CD4-positive, alpha-beta T cell treated with Interleukin-6 for 4 hours (primary cell): Measurements from ENCODE around the gene TNXB.

Experiments
- DNase-seq: peaks from one replicate; pipeline ENCODE4 v3.0.0-alpha.2; 2020; ENCODE audit warnings: mixed read lengths

The TNXB gene, protein sequence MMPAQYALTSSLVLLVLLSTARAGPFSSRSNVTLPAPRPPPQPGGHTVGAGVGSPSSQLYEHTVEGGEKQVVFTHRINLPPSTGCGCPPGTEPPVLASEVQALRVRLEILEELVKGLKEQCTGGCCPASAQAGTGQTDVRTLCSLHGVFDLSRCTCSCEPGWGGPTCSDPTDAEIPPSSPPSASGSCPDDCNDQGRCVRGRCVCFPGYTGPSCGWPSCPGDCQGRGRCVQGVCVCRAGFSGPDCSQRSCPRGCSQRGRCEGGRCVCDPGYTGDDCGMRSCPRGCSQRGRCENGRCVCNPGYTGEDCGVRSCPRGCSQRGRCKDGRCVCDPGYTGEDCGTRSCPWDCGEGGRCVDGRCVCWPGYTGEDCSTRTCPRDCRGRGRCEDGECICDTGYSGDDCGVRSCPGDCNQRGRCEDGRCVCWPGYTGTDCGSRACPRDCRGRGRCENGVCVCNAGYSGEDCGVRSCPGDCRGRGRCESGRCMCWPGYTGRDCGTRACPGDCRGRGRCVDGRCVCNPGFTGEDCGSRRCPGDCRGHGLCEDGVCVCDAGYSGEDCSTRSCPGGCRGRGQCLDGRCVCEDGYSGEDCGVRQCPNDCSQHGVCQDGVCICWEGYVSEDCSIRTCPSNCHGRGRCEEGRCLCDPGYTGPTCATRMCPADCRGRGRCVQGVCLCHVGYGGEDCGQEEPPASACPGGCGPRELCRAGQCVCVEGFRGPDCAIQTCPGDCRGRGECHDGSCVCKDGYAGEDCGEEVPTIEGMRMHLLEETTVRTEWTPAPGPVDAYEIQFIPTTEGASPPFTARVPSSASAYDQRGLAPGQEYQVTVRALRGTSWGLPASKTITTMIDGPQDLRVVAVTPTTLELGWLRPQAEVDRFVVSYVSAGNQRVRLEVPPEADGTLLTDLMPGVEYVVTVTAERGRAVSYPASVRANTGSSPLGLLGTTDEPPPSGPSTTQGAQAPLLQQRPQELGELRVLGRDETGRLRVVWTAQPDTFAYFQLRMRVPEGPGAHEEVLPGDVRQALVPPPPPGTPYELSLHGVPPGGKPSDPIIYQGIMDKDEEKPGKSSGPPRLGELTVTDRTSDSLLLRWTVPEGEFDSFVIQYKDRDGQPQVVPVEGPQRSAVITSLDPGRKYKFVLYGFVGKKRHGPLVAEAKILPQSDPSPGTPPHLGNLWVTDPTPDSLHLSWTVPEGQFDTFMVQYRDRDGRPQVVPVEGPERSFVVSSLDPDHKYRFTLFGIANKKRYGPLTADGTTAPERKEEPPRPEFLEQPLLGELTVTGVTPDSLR (N-terminal part only)

DNA sequence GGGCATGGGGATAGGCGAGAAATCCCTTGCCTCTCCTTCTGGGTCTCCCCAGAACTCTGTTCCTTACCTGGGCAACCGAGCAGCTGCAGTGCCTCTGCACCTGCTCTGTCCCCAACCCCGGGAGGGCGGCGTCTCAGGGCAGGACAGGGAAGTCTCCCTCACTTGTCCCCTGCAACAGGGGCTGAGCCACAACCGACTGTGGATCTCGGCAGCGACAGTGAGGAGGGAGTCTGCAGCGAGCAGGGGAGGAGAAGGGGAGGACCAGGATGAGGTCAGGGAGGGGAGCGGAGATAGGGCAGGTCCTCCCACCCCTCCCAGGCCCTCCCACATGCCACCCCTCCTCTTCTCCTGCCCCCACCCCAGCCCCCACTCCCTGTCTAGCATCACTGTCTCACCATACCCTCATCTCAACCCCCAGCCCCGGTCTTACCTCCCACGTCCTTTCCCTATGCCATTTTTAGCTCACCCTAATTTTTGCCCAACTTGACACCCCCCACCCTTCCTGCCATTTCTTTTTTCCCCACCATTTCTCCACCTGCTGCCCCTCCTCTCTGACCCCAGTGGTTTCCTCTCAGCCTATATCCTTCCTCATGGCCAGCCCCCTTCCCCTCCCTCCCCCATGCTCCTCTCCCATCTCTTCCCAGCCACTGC, at the start of gene TNXB:
TSS of gene TNXB (minus strand) at position 225 of the 651 bp plus-strand sequence. CDS start 11,140 bp downstream, outside the sequence.
- no peak for DNase-seq

DNA sequence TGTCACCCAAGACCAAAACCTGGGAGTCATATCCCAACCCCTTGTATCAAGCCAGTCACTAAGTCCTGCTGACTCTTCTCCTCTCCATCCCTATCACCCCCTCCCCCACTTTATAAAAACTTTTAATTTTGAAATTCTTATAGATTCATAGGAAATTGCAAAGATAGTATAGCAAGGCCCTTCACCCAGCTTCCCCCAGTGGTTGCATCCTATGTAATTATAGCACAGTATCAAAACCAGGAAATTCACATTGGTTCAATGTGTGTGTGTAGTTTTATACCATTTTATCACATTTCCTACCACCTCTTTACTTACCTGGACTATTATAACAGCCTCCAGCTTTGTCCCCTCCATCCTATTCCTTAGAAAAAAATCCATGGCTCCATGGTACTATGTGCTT, 48.9 kb upstream of the TNXB start:
- DNase-seq: no peak

DNA sequence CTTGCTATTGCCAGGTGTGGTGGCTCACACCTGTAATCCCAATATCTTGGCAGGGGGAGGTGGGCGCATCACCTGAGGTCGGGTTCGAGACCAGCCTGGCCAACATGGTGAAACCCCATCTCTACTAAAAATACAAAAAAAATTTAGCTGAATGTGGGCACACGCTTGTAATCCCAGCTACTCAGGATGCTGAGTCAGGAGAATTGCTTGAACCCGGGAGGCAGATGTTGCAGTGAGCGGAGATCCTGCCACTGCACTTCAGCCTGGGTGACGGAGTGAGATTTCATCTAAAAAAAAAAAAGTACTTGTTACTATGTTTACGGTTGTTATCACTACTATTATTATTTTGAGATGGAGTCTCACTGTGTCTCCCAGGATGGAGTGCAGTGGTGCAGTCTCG, 47.8 kb upstream of the TNXB start:
- no peak for DNase-seq

GRCh38 chr6:32154514-32155161, 45.5 kb upstream of the TNXB start:
- peak; percentile 75 for DNase-seq

GRCh38 chr6:32153564-32154513, 44.7 kb upstream of the TNXB start, which contains the start of gene PPT2:
Gene PPT2 (plus strand): TSS chr6:32154141. CDS start chr6:32154595, 454 bp downstream.
- DNase-seq: peak; percentile 73

DNA sequence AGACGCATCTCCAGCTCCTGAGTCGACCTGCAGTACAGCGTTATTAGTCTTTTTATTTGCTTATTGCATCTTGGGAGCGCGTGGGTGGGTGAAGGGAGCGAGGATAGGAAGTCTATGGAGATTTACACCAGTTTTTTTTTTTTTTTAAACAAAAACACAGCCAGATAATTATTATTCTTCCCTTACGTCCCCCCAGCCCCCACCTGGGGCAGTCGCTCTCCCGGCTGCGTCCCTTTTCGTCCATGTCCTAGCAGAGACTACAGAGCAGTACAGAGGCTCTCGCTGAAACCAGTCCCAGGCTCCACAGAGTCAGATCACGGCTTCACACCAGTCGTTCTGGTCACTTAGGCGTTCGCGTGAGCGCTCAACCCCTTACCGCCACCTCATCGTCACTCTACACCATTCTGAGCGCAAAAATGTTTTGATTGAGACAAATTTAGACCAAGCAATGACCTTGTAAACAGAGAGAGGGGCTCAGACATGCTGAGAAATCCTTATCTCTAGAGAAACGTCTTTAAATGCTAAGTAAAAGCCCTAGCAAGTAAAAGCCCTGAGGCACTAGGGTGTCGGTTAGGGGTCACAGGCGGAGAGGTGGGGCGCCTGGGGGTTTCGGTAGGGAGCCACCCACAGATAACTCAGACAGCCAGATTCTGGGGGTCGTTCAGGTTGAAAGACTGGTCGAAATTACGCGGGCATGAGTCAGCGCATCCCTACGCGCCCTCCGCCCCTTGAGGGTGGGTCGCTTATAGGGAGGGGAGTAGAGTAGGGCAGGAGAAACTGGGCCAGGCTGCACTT, 43.8 kb upstream of the TNXB start:
- no peak for DNase-seq

GRCh38 chr6:32151863-32152768, 43.0 kb upstream of the TNXB start, which contains the start of gene PRRT1:
Gene PRRT1 (minus strand): TSS chr6:32151939. CDS start chr6:32151827, 112 bp downstream.
- DNase-seq: peak; percentile 40

DNA sequence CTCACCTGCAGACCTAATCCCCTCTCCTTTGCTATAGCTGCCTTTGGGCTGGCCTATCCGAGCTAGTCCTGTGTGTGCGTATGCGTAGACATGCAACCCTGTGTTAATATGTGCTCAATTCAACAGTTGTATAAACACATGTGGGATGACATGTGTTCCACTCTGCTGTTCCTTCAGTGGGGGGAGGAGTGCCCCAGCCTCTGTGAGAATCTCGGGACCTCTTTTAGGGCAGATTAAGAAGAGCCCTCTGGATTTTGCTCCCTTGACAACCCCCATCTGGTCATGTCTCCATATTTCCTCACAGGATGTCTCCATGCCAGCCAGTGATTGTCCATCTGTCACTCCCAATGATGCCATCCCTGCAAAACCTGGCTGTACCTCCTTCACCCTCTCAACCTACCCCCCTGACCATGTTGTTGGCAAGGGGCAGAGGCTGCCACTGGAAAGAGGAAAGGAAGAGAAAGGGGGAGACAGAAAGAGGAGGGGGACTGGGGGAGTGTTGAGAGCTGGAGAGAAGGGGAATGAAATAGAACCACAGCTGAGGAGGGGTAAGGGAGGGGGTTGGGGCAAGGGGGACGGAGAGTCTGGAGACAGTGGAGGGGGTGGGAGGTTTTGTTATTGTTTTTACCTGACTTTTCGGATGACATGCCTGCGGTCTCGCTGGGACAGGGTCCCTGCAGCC, 42.2 kb upstream of the TNXB start:
- no peak for DNase-seq

DNA sequence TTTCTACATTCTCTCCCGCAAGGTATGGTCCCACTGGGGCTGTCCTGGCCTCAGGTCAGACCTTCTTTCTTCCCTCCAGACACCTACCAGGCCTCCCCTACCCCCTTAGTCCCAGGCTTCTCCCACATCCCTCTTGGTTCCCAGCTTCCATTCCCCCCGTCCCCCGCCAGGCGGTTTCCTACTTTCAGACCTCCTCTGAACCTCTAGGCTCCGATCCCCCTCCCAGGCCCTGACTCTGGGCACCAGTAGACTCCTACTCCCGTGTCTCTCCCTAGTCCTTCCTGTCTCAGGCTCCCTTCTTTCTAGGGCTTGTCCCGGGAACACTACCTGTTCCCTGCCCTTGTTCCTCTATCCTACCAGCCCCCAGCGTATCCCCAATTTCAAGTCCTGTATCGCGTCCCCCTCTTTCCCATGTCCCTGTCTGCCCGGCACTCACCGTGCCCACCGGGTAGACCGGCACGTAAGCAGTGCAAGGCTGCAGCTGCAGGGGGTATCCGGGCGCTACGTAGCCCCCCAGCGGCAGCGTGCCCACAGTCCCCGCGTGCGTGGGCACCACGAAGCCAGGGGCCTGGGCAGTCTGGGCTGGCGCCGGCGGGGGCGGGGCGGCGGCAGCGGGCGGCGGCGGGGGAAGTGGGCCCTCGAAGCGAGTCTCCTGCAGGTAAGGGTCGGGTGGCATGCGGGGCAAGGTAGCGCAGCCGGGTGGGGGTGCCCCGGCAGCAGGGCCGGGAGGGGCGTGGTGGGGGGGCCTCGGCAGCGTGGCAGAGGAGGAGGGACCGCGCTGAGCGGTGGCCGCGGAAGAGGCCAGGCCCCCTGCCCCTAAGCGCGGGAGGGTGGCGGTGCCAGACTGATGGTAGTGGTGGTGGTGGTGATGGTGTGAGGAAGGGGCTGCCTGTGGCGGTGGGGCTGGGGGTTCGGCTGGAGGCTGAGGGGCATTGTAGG, 41.1 kb upstream of the TNXB start:
- no peak for DNase-seq

- no peak for DNase-seq
Observed at GRCh38 chr6:32149092-32149755, 40.1 kb upstream of the TNXB start.

GRCh38 chr6:32148289-32149091, 39.4 kb upstream of the TNXB start:
- peak; percentile 72 for DNase-seq

DNA sequence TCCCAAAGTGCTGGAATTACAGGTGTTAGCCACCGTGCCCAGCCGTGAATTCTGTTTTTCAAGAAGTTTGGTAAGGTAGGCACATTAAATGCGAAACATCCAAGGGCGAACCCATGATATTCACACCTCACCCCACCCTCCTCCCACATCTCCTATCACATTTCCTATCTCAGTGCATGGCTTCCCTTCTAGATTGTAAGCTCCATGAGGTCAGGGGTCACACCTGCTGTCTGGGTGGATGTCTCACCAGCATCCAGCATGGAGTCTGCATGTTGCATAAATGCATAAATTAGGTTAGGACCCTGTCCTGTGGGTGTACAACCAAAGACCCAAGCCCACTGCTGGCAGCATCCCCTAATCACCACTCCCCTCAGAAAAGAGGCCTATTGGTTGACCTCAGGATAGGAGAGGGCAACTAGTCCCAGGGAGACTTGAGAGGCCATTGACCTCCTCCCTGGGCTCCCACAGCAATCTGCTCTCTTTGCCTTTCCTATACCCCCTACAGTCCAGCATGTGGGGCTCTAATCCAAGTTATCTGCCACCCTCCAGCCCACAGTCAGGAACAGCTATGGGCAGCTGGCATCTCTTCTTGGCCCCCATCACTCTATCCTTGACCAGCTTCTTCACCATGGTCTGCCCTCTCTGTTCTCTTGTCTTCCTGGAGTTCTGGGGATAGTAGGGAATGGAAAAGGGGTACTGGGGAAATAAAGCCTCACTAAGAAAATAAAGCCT, 38.4 kb upstream of the TNXB start:
- DNase-seq: no peak

DNA sequence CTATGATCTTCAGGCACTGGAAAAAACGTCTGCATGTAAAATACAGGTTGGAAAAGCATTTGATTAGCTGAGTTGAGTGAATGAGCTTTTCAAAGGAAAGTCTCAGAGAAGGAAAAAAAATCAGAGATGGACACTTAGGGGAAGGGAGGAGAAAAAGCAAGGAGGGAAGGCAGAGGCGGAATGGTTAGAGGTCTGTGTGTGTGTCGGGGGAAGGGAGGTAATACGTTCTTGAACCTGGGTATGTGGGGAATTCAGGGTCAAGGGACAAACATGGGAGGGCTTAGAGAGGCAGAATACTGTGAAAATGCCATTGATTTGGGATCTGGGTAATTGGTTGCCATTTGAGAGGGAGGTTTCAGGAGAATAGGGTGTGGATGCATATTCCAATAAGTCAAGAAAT, 37.5 kb upstream of the TNXB start:
- no peak for DNase-seq

GRCh38 chr6:32146287-32146686, 37.1 kb upstream of the TNXB start:
- no peak for DNase-seq
